Activated CD8-positive, alpha-beta memory T cell treated with anti-CD3 and anti-CD28 coated beads, Interleukin-2, amount 50 U/mL, for 24 hours (primary cell): ENCODE data around the gene GRID2.

Experiments used
- DNase-seq: peaks from one replicate; pipeline ENCODE4 v3.0.0-alpha.2; 2020; ENCODE audit errors: extremely low read depth

The GRID2 gene

DNA sequence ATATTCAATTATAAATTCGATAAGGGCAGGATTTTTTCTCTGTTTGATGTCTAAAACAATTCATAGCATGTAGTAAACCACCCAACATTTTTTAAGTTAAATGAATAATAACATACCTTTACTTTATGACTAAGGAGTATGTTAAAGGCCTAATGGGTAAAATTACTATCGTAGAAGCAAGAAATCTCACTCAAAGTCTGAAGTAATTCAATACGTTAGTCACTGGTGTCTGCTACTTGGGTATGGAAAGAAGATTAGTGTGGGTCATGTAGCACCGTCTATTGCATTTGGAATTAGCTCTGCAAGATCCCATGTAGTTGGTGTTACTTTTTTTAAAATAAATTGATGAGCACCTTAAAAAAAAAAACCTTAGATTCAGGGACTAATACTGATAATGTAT, 374.5 kb downstream of the GRID2 start:
- no peak for DNase-seq

DNA sequence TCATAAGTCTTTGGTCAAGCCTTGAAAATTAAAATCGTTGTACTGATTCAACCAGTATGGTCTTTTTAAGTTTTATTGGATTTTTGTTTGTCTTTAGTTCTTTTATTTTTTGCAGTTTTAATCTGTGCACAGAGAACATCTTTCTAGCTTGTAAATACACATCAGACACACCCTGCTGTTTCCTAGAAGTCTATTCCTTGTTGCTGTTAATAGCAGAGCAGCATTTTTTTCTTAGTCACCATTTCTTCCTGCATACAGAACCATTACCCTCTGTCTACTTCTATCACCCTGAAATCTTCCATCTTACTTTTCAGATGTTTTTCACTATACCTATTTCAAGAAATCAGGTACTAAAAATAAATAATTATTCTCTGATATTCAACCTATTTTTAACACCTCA, 375.4 kb downstream of the GRID2 start:
- no peak for DNase-seq

DNA sequence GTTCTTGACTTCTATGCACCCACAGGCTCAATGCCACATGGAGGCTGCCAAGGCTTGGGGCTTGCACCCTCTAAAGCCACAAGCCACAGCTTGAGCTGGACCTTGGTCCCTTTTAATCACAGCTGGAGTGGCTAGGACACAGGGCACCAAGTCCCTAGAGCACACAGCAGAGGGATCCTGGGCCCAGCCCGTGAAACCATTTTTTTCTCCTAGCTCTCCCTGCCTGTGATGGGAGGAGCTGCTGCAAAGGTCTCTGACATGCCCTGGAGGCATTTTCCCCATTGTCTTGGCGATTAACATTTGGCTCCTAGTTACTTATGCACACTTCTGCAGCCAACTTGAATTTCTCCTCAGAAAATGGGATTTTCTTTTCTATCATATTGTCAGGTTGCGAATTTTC, 410.9 kb downstream of the GRID2 start:
- no peak for DNase-seq

DNA sequence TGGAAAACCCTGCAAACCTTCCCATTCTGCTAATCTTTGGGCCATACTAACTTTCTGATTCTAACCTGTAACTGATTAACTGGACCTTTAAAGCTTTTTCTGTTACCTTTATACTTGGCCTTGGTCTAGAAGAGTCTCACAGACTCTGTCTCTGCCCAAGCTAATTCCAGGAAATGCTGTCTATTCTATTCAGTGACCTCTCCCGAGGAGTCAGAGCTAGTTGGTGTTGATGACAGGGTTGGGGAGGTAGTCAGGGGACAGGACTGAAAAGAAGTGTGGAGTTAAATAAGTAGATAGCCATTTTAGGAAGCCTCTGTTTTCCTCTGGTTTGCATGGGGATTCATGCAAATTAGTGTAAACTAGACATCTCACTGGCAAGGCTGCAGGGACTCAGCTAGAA, 429.5 kb downstream of the GRID2 start:
- DNase-seq, result no peak

DNA sequence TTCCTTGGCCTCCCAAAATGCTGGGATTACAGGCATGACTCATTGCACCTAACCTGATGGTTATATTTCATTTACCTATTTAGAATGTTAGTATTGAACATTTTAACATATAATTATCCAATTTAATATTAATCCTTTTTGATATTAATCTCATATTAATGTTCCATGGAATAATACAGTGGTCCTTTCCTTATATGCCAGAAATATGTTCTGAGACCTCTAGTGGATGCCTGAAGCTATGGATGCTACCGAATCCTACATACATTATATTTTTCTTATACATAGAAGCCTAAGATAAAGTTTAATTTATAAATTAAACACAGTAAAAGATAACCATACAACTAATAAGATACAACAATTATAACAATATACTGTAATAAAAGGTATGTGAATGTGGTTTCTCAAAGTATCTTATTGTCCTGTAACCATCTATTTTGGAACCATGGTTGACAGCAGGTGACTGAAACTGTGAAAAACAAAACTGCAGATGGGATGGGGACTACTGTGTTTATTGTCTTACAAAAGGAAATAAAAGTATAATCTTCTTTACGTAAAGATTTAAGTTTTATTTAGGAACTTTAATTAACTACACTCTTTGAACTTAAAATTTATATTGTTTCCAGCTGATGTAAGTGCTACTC, 431.4 kb downstream of the GRID2 start:
- DNase-seq, result no peak

DNA sequence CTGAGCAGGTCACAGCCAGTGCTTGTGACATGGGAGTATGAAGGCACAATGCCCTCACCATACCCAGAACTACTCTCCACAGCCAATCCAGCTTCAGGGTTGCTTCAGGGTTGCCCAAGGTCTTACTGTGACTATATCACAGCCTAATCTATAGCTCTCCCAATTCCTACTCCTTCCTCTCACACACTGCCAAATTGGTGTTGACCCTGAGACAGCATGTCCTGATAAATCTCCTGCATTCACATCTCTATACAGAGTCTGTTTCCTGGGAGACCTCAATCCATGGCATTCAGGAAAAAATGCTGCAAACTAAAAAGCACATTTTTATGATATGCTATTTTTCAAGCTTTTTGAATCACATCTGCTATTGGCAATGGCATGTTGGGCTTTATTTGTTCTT, 456.7 kb downstream of the GRID2 start:
- no peak for DNase-seq

DNA sequence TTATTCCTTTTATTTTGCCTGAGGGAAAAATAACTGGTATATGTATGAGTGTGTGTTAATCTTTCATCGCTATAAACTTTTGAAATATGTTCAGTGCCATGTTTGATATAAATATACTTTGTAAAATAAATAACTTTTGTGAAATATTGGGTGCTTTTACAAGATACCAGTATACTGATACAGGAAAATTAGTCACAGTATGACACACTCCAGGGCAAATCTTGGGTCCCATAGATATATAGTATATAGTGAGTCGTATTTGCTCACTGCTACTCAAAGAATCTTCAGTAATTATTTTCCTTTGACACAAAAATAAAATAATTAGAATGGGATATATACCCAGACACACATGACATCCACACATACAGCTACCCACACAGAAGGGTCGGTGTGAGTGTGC, 472.3 kb downstream of the GRID2 start:
- no peak for DNase-seq

DNA sequence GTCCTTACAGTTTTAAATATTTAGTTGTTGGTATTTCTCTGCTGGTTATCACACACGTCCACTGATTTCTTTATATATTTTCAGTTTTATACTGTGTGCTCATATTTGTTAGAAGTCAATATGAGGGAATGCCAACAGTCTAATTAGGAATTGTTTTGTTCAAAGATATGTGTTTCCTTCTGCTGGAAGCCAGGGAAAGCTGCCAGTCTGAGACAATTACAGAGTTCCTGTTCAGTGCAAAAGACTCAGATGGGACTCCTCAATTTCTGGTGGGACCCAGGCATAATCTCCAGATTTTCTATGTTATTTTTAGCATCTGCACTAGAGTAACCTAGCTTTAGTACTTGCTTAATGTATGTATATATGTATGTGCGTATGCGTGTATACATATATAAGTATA, 486.0 kb downstream of the GRID2 start:
- no peak for DNase-seq

DNA sequence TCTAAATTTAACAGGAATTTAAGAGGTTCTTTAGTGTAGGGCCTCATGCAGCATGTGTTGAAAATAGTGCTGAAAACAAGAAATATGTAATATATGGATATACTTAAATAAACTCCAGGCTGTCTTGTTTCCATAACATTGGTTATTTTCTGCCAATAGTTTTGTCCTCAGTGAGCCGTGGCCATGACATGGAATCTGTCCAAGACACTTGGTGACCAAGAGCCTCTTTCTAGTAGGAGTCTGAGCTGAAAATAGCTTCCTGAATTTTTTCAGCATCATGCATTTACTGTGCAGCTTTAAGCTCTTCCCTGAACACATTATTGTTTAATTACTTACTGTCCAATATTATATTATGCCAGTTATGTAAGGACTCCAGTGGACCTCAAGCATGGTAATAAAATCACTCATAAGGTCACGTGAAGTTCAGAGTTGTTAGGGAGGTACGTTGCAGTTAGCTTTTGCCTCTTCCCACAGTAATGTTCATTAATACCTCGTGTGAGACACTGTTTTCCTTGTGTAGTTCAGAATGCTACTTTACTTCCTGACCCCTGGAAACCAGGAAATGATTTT, 488.2 kb downstream of the GRID2 start:
- DNase-seq, result no peak

DNA sequence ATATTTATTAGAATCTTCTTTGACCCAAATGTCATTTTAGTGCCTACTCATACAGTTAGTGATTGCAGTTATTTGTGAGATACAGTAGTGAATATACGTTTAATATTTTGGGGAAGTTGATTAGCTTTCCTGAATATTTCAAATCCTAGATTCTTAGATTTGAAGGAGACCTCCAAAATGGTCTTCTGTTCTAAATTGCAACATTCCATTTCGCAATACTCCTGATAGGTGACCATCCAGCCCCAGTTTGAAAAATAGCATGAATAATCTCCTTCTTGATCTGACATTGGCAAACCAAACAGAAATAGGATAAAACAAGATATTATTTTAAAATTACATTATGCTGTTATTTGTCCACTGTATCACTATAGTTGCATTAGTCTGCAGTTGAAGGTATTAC, 505.6 kb downstream of the GRID2 start:
- DNase-seq, result no peak

DNA sequence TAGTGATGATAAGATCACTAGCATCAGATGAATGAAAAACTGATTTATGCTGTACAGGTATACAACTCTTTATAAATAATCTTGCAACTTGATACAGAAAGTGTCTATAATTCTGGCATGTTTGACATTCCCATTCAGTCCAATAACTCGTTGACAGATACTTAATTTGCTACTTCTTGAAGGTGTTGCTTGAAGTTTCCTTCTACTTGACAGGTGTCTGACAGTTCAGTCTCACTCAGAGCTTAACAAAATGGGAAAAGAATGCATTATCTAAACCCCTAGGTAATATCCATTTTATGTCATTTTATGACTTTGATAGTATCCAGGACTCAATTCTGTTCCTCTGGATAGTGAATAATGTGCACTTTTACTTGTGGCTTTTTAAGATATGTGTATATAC, 508.9 kb downstream of the GRID2 start:
- no peak for DNase-seq

DNA sequence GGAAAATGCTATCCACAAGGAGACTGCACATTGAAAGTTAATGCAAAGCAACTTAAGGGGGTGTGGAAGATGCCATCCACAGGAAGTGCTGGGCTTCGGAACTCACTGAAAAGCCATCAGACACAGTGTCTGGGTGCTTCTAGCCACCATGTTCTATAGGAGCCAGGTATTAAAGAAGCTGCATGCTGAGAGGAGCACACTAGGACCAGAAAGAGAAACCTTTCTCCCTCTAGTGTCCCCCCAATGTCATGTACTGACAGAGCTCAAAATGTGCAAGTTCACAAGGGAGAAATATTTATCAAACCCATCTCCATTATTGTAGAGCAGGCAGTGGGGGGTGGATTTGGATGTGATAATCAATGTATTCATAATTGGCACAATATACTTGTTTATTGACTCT, 510.9 kb downstream of the GRID2 start:
- DNase-seq, result no peak

DNA sequence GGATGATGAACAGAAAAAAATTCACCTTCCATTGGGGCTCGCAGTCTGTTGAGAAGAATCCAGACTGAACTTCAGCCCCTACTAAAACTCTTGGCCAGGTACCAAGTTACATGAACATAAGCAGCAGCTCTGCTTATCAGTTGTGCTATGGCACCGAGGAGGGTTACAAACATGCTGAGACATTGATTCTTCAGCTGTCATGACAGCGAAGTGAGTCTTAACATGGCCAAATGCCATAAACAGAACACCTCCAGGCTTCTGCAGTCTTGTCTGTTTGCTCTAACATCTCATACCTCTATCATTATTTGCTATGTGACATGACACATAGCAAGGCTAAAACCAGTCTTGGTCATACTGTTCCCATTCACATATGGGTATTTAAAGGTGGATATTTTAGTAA, 521.5 kb downstream of the GRID2 start:
- DNase-seq, result no peak

DNA sequence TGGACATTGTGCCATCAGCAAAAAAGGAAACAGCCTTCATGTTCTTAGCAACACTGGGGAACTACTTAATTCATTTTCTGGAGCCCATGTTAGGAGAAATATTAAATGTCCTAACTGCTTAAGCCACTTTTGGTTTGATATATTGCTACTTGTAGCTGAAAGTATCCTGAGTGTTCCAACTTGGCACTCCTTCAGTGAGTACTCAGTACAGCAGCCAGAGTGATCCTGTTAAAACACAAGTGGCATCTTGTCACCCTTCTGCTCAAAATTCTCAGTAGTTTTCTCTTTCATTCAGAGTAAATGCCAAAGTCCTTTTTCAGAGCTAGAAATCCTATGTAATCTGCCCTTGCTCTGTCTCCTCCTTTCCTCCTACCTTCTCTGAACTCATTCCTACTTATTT, 522.0 kb downstream of the GRID2 start:
- DNase-seq, result no peak

DNA sequence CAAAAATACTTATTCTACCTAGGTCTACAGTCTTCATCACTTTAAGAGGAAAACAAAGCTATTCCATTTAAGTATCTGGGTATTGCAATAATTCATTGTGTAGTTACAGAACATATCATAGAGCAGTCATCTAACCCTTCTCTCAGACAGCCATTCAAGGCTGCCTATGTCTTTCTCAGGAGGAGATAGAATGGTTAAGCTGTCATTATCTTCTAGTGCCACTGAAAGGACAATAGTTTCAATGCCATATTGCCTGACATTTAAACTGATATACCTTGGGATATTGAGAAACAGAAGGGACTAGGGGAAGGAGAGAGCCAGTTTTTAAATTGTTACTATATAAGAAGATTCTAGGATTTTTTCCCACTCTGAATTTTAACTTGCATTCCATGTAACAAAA, 527.0 kb downstream of the GRID2 start:
- DNase-seq, result no peak

DNA sequence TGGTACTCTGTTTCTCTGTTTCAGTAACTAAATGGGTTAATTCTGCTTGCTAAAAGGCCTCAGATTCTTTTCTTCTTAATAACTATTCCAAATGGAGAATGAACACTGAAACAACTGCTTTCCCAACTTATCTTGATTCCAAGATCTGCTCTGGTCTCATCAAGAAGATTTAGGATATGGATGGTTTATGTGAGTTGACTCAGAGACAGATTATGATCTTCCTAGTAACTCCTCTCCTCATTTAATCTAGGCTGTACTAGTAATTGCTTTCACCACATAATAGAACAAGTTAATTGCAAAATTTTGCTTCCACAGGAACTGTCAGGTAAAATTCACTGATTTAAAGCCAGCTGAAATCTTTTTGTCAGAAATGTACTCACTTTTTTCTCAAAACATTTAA, 537.1 kb downstream of the GRID2 start:
- no peak for DNase-seq

DNA sequence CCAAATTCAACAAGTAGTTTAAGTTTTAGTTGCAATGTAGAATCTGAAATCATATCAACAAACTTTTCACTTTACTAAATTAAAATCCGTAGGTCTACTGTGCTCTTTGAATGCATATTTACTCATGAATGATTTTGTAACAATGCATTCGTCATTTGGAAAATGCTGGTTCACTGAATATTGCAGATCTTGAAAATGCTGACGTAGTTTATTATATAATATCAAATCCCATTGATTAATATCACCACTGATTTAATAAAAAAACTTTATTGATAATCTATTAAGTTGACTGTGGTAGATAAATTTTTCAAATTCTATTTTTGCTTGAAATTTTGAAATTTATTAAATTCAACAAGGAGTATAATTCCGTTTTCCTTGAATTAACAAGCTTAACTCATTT, 540.0 kb downstream of the GRID2 start:
- DNase-seq, result no peak

DNA sequence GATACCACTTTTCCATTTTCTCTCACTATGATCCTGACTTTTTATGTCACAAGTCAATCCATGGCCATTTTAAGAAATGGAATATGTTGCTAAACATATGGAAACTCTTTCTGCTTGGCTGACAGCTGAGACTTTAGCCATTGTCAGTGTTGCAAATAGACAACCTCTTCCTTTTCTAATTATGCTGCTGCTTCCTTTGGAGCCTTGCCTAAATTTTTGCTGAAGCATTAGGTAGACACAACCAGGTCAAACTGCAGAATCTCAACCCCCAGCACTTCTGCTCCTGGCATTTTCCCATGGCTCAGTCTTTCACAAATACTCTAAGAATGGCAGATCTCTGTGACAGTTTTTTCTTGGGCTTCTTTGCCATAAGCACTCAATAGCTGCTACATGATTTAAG, 543.3 kb downstream of the GRID2 start:
- no peak for DNase-seq

DNA sequence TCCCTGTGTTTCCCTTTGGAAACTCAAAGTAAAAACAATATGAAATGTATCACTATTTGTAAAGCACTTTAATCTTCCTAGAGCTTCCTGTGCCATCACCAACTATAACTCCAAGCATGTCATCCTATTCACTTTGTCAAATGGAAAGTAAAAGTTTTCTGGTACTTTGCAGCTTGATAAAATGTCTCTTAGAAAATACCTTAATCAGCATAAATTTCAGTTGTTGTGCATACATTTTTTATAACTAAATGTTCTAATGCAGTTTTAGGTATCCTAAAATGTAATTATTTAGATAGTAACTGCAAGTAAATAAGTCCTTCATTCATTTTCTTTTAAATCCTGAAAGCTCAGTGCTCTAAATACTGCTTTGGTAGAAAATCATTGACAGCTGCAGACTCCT, 558.7 kb downstream of the GRID2 start:
- DNase-seq, result no peak

DNA sequence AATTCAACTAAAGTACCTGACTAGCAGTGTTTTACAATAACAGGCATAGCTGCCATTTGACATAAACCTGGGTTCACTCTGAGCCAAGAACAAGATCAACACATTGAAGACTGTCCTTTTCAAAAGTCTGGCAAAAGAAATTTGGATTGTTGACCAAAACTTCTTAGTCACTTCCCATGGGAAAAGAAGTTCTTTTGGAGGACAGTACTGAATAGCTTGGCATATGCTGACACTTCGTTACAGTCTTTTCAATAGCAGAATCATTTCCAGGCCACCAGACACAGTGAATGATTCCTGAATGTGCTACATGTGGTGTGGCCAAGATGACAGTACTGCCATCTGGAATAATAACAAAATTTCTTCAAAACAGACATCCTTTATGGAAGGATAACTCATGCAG, 560.3 kb downstream of the GRID2 start:
- DNase-seq, result no peak

DNA sequence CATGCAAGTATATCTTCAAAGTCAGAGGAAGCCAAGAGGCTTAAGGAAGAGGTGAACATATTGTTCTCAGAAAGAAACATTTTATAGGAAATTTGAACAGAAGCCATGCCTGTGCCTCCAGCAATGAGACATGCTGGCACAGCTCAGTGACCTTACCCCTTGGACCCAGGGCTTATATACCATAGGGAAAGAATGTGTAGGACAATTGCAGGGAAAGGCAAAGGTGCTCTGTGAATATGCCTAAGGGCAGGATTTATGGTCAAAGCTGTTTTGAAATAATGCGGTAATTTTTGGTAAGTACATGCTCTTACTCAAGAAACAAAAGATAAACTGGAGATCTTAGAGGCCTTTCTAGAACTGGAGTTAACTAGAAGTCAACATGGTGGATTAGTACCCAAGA, 568.8 kb downstream of the GRID2 start:
- no peak for DNase-seq

DNA sequence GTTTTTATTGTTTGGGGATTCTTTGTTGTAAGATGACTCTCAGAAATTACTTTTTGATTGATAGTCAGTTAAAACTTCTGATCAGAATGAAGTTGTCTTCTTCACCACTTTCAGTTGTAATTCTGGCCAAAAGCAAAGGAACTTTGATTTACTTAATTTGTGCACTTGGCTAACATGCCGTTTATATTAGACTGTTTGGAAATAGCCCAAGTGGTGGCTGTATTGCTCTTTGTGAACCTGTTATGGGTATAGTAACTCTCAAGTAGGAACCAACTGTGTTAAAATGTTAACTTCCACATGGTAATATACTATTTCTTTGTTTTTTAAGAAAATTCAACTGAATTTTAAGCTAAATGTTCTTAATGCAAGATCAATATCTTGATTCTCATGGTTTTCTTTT, 581.9 kb downstream of the GRID2 start:
- no peak for DNase-seq

DNA sequence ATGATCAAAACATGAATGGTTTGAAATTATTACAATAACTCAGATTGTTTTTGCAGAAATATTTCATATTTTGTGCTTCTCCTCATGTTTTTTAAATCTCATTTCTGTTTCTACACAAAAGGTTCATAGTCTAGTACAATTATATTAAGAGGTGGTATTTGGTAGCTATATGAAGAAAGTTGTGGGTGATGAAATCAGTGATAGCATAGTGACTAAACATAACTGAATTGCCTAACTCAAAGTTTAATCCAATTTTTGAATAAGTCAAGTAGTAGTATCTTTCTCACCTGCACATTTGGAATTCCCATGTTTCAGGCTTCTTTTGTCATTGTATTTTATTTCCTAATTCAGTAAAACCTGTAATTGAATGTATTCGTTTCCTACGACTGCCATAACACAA, 648.7 kb downstream of the GRID2 start:
- DNase-seq, result no peak

DNA sequence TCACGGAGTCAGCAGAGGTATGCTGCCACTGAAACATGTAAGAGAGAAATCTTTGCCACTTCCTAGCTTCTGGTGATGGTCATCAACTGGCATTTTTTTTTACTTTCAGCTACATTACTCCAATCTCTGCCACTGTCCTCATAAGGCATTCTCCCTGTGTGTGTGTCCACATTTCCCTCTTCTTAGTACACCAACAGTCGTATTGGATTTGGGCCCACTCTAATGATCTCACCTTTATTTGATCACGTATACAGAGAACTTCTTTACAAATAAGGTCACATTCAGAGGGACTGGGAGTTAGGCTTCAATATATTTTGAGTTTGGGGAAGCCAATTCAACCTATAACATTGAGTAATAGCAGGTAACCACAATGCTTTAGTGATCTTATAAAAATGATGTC, 649.1 kb downstream of the GRID2 start:
- DNase-seq, result no peak
